ENCODE data around the gene COL28A1.

Gene COL28A1

GRCh38 chr7:7504910-7505704 lies 30.6 kb downstream of the COL28A1 start:
- Histone ChIP-seq H3K27me3 (ENCODE audit: insufficient read depth, low read depth) (no peaks in the 10 kb centered on the region), H3K4me2 (no peak overlapping the region)

GRCh38 chr7:7499892-7500291 lies 35.8 kb downstream of the COL28A1 start:
- no peak overlapping the region for H3K4me2 ChIP-seq
- TF ChIP-seq CTCF (conservative IDR thresholded peaks at IDR 0.05; ENCODE audit: low read depth, low read length) = no peak

More at GRCh38 chr7:7504910-7505704, 30.6 kb downstream of the COL28A1 start:
- H4K20me1 ChIP-seq (ENCODE audit: insufficient read depth) = no peaks in the 10 kb centered on the region
- no peak overlapping the region for H2AFZ ChIP-seq (ENCODE audit: low read depth)
- H3K36me3 ChIP-seq (ENCODE audit: insufficient read depth) = no peaks in the 10 kb centered on the region
- no peaks in the 10 kb centered on the region for H3K79me2 ChIP-seq (ENCODE audit: insufficient read depth, low read depth)
- no peak overlapping the region for H3K4me3 ChIP-seq (IDR thresholded peaks at IDR 0.05; ENCODE audit: insufficient read depth, low read depth, low read length)
- H3K9ac ChIP-seq = no peak overlapping the region
- no peak overlapping the region for H3K27ac ChIP-seq
- H3K4me1 ChIP-seq (ENCODE audit: low read depth, poor library complexity, severe bottlenecking) = no peaks in the 10 kb centered on the region
- TF ChIP-seq CTCF (conservative IDR thresholded peaks at IDR 0.05; ENCODE audit: low read depth, low read length) = no peak

GRCh38 chr7:7498856-7499255 lies 36.8 kb downstream of the COL28A1 start:
- H3K4me2 ChIP-seq = no peak overlapping the region
- no peak overlapping the region for H3K4me3 ChIP-seq (IDR thresholded peaks at IDR 0.05; ENCODE audit: insufficient read depth, low read depth, low read length)
- no peaks in the 10 kb centered on the region for H4K20me1 ChIP-seq (ENCODE audit: insufficient read depth)
- H3K4me1 ChIP-seq (ENCODE audit: low read depth, poor library complexity, severe bottlenecking) = no peaks in the 10 kb centered on the region
- no peaks in the 10 kb centered on the region for H3K36me3 ChIP-seq (ENCODE audit: insufficient read depth)
- no peaks in the 10 kb centered on the region for H3K79me2 ChIP-seq (ENCODE audit: insufficient read depth, low read depth)
- no peak overlapping the region for H3K27ac ChIP-seq
- no peak for TF ChIP-seq CTCF (conservative IDR thresholded peaks at IDR 0.05; ENCODE audit: low read depth, low read length)
- H3K9ac ChIP-seq = no peak overlapping the region
- no peaks in the 10 kb centered on the region for H3K27me3 ChIP-seq (ENCODE audit: insufficient read depth, low read depth)
- no peak overlapping the region for H2AFZ ChIP-seq (ENCODE audit: low read depth)

More at GRCh38 chr7:7499892-7500291, 35.8 kb downstream of the COL28A1 start:
- H3K4me1 ChIP-seq (ENCODE audit: low read depth, poor library complexity, severe bottlenecking) = no peaks in the 10 kb centered on the region
- H3K79me2 ChIP-seq (ENCODE audit: insufficient read depth, low read depth) = no peaks in the 10 kb centered on the region
- H3K36me3 ChIP-seq (ENCODE audit: insufficient read depth) = no peaks in the 10 kb centered on the region
- no peak overlapping the region for H3K4me3 ChIP-seq (IDR thresholded peaks at IDR 0.05; ENCODE audit: insufficient read depth, low read depth, low read length)
- no peaks in the 10 kb centered on the region for H4K20me1 ChIP-seq (ENCODE audit: insufficient read depth)
- H3K27me3 ChIP-seq (ENCODE audit: insufficient read depth, low read depth) = no peaks in the 10 kb centered on the region
- H3K9ac ChIP-seq = no peak overlapping the region
- no peak overlapping the region for H2AFZ ChIP-seq (ENCODE audit: low read depth)
- H3K27ac ChIP-seq = no peak overlapping the region

- Histone ChIP-seq H3K4me1 (ENCODE audit: low read depth, poor library complexity, severe bottlenecking) (no peaks in the 10 kb centered on the region), H3K4me2 (no peak overlapping the region), H3K36me3 (ENCODE audit: insufficient read depth) (no peaks in the 10 kb centered on the region), H2AFZ (ENCODE audit: low read depth) (no peak overlapping the region), H4K20me1 (ENCODE audit: insufficient read depth) (no peaks in the 10 kb centered on the region), H3K4me3 (IDR thresholded peaks at IDR 0.05; ENCODE audit: insufficient read depth, low read depth, low read length) (no peak overlapping the region), H3K79me2 (ENCODE audit: insufficient read depth, low read depth) (no peaks in the 10 kb centered on the region), H3K9ac (no peak overlapping the region), H3K27ac (no peak overlapping the region), H3K27me3 (ENCODE audit: insufficient read depth, low read depth) (no peaks in the 10 kb centered on the region)
- no peak for TF ChIP-seq CTCF (conservative IDR thresholded peaks at IDR 0.05; ENCODE audit: low read depth, low read length)
These were observed 39.4 kb downstream of the COL28A1 start for GRCh38 chr7:7496311-7496710.
